ENCODE data around the gene TTYH3. TPM values are rescaled to one million over a fixed set of nuclear protein-coding genes. Genes with fewer than 3 reads are reported as not detected.
"Not testable (repeated sequence)": the region's sequence is repeated elsewhere in the genome, so short reads cannot be mapped to it uniquely, and the experiment has no call there.

TTYH3 gene
- total and polyA plus RNA-seq, 2 of the 8 experiments (the other 6 are each of a cell fraction or from before 2014, with no cell fraction given), result 66.2 to 169 TPM

DNA sequence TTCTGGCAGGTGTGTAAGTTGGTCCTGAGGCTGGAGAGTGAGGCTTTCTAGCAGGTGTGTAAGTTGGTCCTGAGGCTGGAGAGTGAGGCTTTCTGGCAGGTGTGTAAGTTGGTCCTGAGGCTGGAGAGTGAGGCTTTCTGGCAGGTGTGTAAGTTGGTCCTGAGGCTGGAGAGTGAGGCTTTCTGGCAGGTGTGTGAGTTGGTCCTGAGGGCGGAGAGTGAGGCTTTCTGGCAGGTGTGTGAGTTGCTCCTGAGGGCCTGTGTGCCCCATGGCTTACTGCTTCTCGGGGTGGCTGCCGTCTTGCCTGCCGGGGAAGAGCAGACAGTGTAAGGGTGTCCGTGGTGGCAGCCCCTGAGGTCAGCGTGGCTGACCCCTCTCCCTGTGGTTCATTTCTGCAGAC is 22.1 kb upstream of the TTYH3 start:
- H3K4me3 ChIP-seq (ENCODE audit: extremely low read depth in 1 of 4, insufficient read depth in 2 of 4, low read depth in 3 of 4, low read length in 4 of 4); H3K56ac ChIP-seq (replicated peaks; ENCODE audit: insufficient read length, low read depth, low read length); H3K9ac ChIP-seq (replicated peaks in 1 of 4; ENCODE audit: extremely low read depth in 1 of 4, low read depth in 3 of 4, low read length in 3 of 4); DNase-seq (ENCODE audit: low read depth in 1 of 2, low spot score in 2 of 2); H3K79me2 ChIP-seq (ENCODE audit: control insufficient read depth in 1 of 2, insufficient read depth in 2 of 2, low read length in 2 of 2); H3K23me2 ChIP-seq (ENCODE audit: low read depth, low read length); H3K36me3 ChIP-seq (ENCODE audit: control insufficient read depth in 2 of 4, insufficient read depth in 4 of 4, low read length in 3 of 4); H2AFZ ChIP-seq (ENCODE audit: low read length); H4K5ac ChIP-seq (ENCODE audit: insufficient read length, low read depth, low read length); H3K9me3 ChIP-seq (ENCODE audit: insufficient read depth in 2 of 2, low read depth in 1 of 2, low read length in 1 of 2); H3K14ac ChIP-seq (ENCODE audit: insufficient read length); H3K4me2 ChIP-seq (ENCODE audit: insufficient read depth in 1 of 2, low read depth in 2 of 2, low read length in 2 of 2); H2BK120ac ChIP-seq (replicated peaks; ENCODE audit: low read depth, low read length); H3K27ac ChIP-seq (ENCODE audit: low read depth, low read length); H3K79me1 ChIP-seq (ENCODE audit: low read depth, low read length); H4K91ac ChIP-seq (replicated peaks; ENCODE audit: insufficient read length, low read length); H2AK5ac ChIP-seq (ENCODE audit: low read depth, low read length); FAIRE-seq; H4K20me1 ChIP-seq (replicated peaks in 1 of 2; ENCODE audit: control insufficient read depth in 1 of 2, insufficient read depth in 2 of 2, low read length in 2 of 2); H2BK12ac ChIP-seq (ENCODE audit: low read depth, low read length); H2BK5ac ChIP-seq (ENCODE audit: low read depth, low read length); H2BK15ac ChIP-seq (ENCODE audit: low read length); H3K4ac ChIP-seq (replicated peaks; ENCODE audit: insufficient read length, low read depth, low read length); H3K27me3 ChIP-seq (replicated peaks in 1 of 4; ENCODE audit: control insufficient read depth in 3 of 4, extremely low read depth in 1 of 4, insufficient read depth in 3 of 4, low read length in 3 of 4); H3K18ac ChIP-seq (ENCODE audit: extremely low read depth, low read length); H3K23ac ChIP-seq (ENCODE audit: insufficient read length): not testable (repeated sequence)
- POLR2A ChIA-PET (ENCODE audit: partially characterized antibody), result interaction anchor here (0.6 to 1.8 kb wide), 4 partner anchors 24 to 140 kb away, joined by 3 to 5 read pairs (median 4); no protein-coding TSS in a partner anchor
- WGBS, 2 experiments (ENCODE audit: extremely low coverage in 1 of 2, insufficient coverage in 1 of 2, insufficient read length in 1 of 2, insufficient replicate concordance in 2 of 2, low coverage in 1 of 2, low lambda C conversion rate in 2 of 2, missing lambda C conversion rate in 1 of 2), result 94% methylated on average over 6 of the region's 6 CpGs; no CpG with 5 or more reads in 1 of the 2 experiments
- Histone ChIP-seq H4K8ac (ENCODE audit: extremely low read depth, insufficient read depth, low read length) (peak overlapping the region; percentile 63; the same call in 1 of the 2 replicates), H3K4me1 (replicated peaks in 1 of 4; ENCODE audit: control insufficient read depth in 3 of 4, insufficient read depth in 4 of 4, low read length in 3 of 4) (peaks cover 0 to 17% (median 14%) of the 10 kb centered on the region in 4 experiments; a peak in 5 of 7 replicates), H2BK20ac (ENCODE audit: low read length) (0 out of 2 replicates have a peak overlapping the region, but pooled peaks have one; percentile 43)
- CTCF ChIA-PET (ENCODE audit: partially characterized antibody), result interaction anchor here (1.0 to 4.8 kb wide), 26 partner anchors 9 to 158 kb away, joined by 3 to 25 read pairs (median 6); partner anchors contain the start of genes BRAT1 and TTYH3

Data from H1 (cell line).